PC-3 (cell line): ENCODE results near the gene SBNO2.

Experiments
- EZH2 ChIP-seq: fragments of 300-600 bp; sonication (generic); IDR thresholded peaks from one replicate; pipeline ENCODE4 v1.6.1; 2017; ENCODE audit warnings: antibody characterized with exemption, mild to moderate bottlenecking, low read length; ENCODE audit not compliant: unreplicated experiment
- EZH2phosphoT487 ChIP-seq: fragments of 300-600 bp; sonication (generic); IDR thresholded peaks from 2 replicates; pipeline ENCODE4 v1.6.1; 2018; ENCODE audit warnings: mild to moderate bottlenecking, antibody characterized with exemption, low read length, borderline replicate concordance
- TF ChIP-seq, protein P1 (sequence below): fragments of 300-600 bp; sonication (generic); conservative IDR thresholded peaks from 2 replicates; pipeline ENCODE4 v1.5.1; 2017; ENCODE audit warnings: antibody characterized with exemption, low read depth, mild to moderate bottlenecking, low read length

DNA sequence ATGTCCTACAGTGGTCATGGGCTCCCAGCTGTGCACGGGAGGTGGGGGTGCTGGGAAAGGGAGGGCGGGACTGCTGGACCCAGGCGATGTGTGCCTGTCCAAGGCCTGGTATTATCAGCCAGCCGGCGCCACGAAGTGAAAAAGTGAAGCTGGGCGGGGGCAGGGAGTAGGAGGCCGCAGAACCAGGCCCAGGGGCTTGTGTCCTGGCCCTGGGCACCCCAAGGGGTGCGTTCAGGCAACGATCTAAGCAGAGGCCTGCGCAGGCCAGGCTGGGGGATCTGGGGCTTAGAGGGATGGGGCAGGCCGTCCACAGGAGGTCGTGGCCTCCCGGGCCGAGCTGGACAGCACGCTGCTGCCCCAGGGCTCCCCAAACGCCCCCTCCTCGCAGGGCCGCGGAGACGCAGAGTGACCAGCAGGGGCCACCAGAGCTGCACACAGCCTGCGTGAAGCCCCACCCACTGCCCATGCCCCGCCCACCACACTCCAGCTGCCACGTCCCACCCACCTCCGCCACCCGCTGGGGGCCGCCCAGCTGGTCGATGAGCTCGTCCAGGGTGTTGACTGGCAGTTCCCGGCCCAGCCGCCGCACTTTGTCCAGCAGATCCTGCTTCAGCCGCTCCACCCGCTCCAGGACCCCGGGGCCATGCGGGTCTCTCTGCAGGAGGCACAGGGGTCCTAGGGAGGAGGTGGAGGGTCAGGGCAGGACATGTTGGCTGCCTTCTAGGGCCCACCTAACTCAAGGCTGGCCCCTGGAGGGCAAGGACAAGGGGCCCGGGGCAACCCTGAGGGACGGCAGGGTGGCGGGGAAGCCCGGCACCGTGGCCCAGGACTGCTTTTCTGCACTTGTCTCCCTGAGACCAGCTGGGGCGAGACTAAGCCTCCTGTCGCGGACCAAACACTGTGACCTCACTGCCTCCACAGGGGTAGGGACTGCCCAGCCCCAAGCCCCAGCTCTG lies 60.8 kb downstream of the SBNO2 start:
- TF ChIP-seq, protein P1, sequence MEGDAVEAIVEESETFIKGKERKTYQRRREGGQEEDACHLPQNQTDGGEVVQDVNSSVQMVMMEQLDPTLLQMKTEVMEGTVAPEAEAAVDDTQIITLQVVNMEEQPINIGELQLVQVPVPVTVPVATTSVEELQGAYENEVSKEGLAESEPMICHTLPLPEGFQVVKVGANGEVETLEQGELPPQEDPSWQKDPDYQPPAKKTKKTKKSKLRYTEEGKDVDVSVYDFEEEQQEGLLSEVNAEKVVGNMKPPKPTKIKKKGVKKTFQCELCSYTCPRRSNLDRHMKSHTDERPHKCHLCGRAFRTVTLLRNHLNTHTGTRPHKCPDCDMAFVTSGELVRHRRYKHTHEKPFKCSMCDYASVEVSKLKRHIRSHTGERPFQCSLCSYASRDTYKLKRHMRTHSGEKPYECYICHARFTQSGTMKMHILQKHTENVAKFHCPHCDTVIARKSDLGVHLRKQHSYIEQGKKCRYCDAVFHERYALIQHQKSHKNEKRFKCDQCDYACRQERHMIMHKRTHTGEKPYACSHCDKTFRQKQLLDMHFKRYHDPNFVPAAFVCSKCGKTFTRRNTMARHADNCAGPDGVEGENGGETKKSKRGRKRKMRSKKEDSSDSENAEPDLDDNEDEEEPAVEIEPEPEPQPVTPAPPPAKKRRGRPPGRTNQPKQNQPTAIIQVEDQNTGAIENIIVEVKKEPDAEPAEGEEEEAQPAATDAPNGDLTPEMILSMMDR: peak; percentile 66
- TF ChIP-seq EZH2 (no peak), EZH2phosphoT487 (no peak)
